ENCODE data around the gene EYA3. TPM values are rescaled to one million over a fixed set of nuclear protein-coding genes. Genes with fewer than 3 reads are reported as not detected.

The EYA3 gene
- total RNA-seq, 1 experiment from 2014 or later: 32.7 TPM

- Histone ChIP-seq H3K79me1 (ENCODE audit: insufficient read depth, low read depth, low read length, poor library complexity, severe bottlenecking) (no peaks in the 10 kb centered on the region), H2AFZ (ENCODE audit: low read length) (no peak overlapping the region), H4K8ac (replicated peaks; ENCODE audit: insufficient read length, low read depth, low read length) (no peak overlapping the region), H3K79me2 (ENCODE audit: insufficient read depth, low read length) (no peaks in the 10 kb centered on the region), H3K14ac (ENCODE audit: insufficient read depth, low read length) (no peak overlapping the region), H3K23ac (ENCODE audit: insufficient read length, low read depth, low read length) (no peak overlapping the region), H3K18ac (ENCODE audit: insufficient read length, low read depth, low read length) (no peak overlapping the region), H3K23me2 (ENCODE audit: insufficient read length, low read depth, low read length, poor library complexity, severe bottlenecking) (no peaks in the 10 kb centered on the region), H2BK20ac (ENCODE audit: low read depth, low read length, poor library complexity, severe bottlenecking) (no peak overlapping the region), H4K20me1 (ENCODE audit: control insufficient read depth, insufficient read depth, insufficient read length) (no peaks in the 10 kb centered on the region), H3T11ph (ENCODE audit: low read length) (no peak overlapping the region), H3K4ac (ENCODE audit: low read depth, low read length) (no peak overlapping the region), H2BK15ac (ENCODE audit: low read depth, low read length) (no peak overlapping the region), H2BK5ac (ENCODE audit: insufficient read length, low read length) (no peak overlapping the region), H3K4me2 (ENCODE audit: insufficient read depth, insufficient read length, low read length) (no peak overlapping the region), H3K27ac (ENCODE audit: insufficient read length, low read depth, low read length) (no peak overlapping the region), H2AK5ac (ENCODE audit: insufficient read length, low read length) (no peak overlapping the region), H4K5ac (ENCODE audit: insufficient read length, low read depth, low read length) (no peak overlapping the region), H3K9me3 (ENCODE audit: control insufficient read depth, low read depth, low read length) (no peaks in the 10 kb centered on the region), H3K9ac (ENCODE audit: extremely low read depth, insufficient read length, low read length) (no peak overlapping the region), H2BK12ac (ENCODE audit: insufficient read length, low read depth, low read length) (no peak overlapping the region), H3K4me1 (ENCODE audit: insufficient read depth, low read length) (no peaks in the 10 kb centered on the region; the same call in 1 of the 2 replicates), H3K56ac (ENCODE audit: insufficient read length, low read depth, low read length) (no peak overlapping the region), H4K91ac (ENCODE audit: insufficient read length, low read depth, low read length) (no peak overlapping the region), H3K27me3 (ENCODE audit: insufficient read depth, low read length) (no peaks in the 10 kb centered on the region), H2BK120ac (ENCODE audit: low read depth, low read length, poor library complexity, severe bottlenecking) (no peak overlapping the region)
- DNase-seq: no peak
- H3K36me3 Mint-ChIP-seq (ENCODE audit: insufficient read depth in 1 of 3, low read depth in 3 of 3): peaks cover 0 to 11% (median 10%) of the 10 kb centered on the region in 3 experiments; a peak in 5 of 7 replicates
- H3K27me3 Mint-ChIP-seq (ENCODE audit: low read depth): no peaks in the 10 kb centered on the region
- H3K9me3 Mint-ChIP-seq: no peaks in the 10 kb centered on the region
- TF ChIP-seq CTCF (conservative IDR thresholded peaks at IDR 0.05): no peak
- WGBS (ENCODE audit: extremely low coverage, insufficient read length, low lambda C conversion rate): no CpG with 5 or more reads among the region's 4 CpGs
- H3K27ac Mint-ChIP-seq: no peak overlapping the region; a peak in 1 of 7 replicates
- H3K4me3 Mint-ChIP-seq: no peak overlapping the region
- H3K4me1 Mint-ChIP-seq: peaks cover 10 to 11% of the 10 kb centered on the region in 2 experiments
These were observed 41.7 kb downstream of the EYA3 start for GRCh38 chr1:28046716-28047115.

All from H9 (cell line).